K562 (cell line): Measurements from ENCODE around the gene STUB1. TPM values are rescaled to one million over a fixed set of nuclear protein-coding genes. Genes with fewer than 3 reads are reported as not detected.

Experiments used
- C11orf30 ChIP-seq: fragments of 450-650 bp; IDR thresholded peaks from 2 replicates; pipeline ENCODE4 v1.6.1; 2016; ENCODE audit warnings: low read depth, mild to moderate bottlenecking
- CBX5 ChIP-seq: IDR thresholded peaks from 2 replicates; pipeline ENCODE4 v1.6.1; 2014; ENCODE audit warnings: low read depth, borderline replicate concordance
- E4F1 ChIP-seq: fragments of 250-450 bp; sonication (Bioruptor Pico); IDR thresholded peaks from 2 replicates; pipeline ENCODE4 v1.5.0; 2021; ENCODE audit warnings: mild to moderate bottlenecking, borderline replicate concordance
- HMGXB4 ChIP-seq: sonication (generic); formaldehyde crosslinking; IDR thresholded peaks from 2 replicates; pipeline ENCODE4 v1.8.1; 2023; ENCODE audit warnings: mild to moderate bottlenecking, missing genetic modification reagents
- JUND ChIP-seq, 2 experiments: IDR thresholded peaks; 2 replicates in 1 of 2; 3 replicates in 1 of 2; pipeline ENCODE4 v1.6.1; 2011; ENCODE audit warnings: borderline replicate concordance in 2 of 2, low read depth in 2 of 2, low read length in 2 of 2, improper control_type of control experiment in 1 of 2, missing biosample characterization in 1 of 2, missing genetic modification characterization in 1 of 2, missing genetic modification reagents in 1 of 2
- NCOA6 ChIP-seq: fragments of 450-650 bp; IDR thresholded peaks from 2 replicates; pipeline ENCODE4 v1.6.1; 2017; ENCODE audit warnings: mild to moderate bottlenecking
- NCOR1 ChIP-seq: fragments of 450-650 bp; IDR thresholded peaks from 2 replicates; pipeline ENCODE4 v1.6.1; 2016; ENCODE audit warnings: mild to moderate bottlenecking, moderate library complexity
- NFXL1 ChIP-seq: fragments of 450-650 bp; formaldehyde crosslinking; IDR thresholded peaks from 2 replicates; pipeline ENCODE4 v1.4.0; 2021; ENCODE audit warnings: mild to moderate bottlenecking
- PRDM10 ChIP-seq: fragments of 450-650 bp; IDR thresholded peaks from 2 replicates; pipeline ENCODE4 v1.6.1; 2018; ENCODE audit not compliant: partially characterized antibody
- SRSF9 ChIP-seq: fragments of 200-400 bp; formaldehyde crosslinking; IDR thresholded peaks from 2 replicates; pipeline ENCODE4 v1.6.1; 2017; ENCODE audit warnings: low read depth, low read length, borderline replicate concordance
- TAF1 ChIP-seq: IDR thresholded peaks from 2 replicates; pipeline ENCODE4 v1.6.1; 2011; ENCODE audit warnings: mild to moderate bottlenecking, low read length, moderate library complexity; ENCODE audit not compliant: insufficient read depth, control insufficient read depth, severe bottlenecking; ENCODE audit errors: extremely low read depth
- TARDBP ChIP-seq: fragments of 450-650 bp; IDR thresholded peaks from 2 replicates; pipeline ENCODE4 v1.6.1; 2016
- TCF3 ChIP-seq: sonication (generic); formaldehyde crosslinking; IDR thresholded peaks from 2 replicates; pipeline ENCODE4 v1.4.0; 2020; ENCODE audit warnings: mild to moderate bottlenecking, missing genetic modification reagents
- ZNF24 ChIP-seq: fragments of 450-650 bp; IDR thresholded peaks from 2 replicates; pipeline ENCODE4 v1.6.1; 2016
- ZNF76 ChIP-seq: fragments of 250-450 bp; sonication (Bioruptor Pico); IDR thresholded peaks from 2 replicates; pipeline ENCODE4 v1.4.0; 2020; ENCODE audit warnings: mild to moderate bottlenecking, moderate library complexity, borderline replicate concordance
- ZZZ3 ChIP-seq: fragments of 450-650 bp; IDR thresholded peaks from 2 replicates; pipeline ENCODE4 v1.6.1; 2016; ENCODE audit warnings: antibody characterized with exemption, mild to moderate bottlenecking, moderate library complexity
- polyA plus RNA-seq, 8 experiments: library from polyadenylated mRNA; depleted of rRNA in 4 of 8; stranded (reverse) in 5 of 8; unstranded in 3 of 8; fragments of >200 nt; fragmentation: Nextera tagmentation in 2 of 8; fragmentation: Illumina TruSeq in 1 of 8; extraction: Ambion mirVana in 2 of 8; extraction: Trizol in 1 of 8; gene quantifications; 2 replicates each; pipeline versions ENCODE4 v1.2.1 to v1.2.3, GENCODE V29; 2011 to 2014; ENCODE audit warnings: inconsistent platforms in 1 of 8, missing spikeins in 1 of 8
- total RNA-seq, 7 experiments: library from RNA; depleted of rRNA in 6 of 7; stranded (reverse); fragments of >200 nt in 6 of 7; fragmentation: Illumina TruSeq in 2 of 7; extraction: Trizol in 2 of 7; gene quantifications; 2 replicates each; pipeline versions ENCODE4 v1.2.1 to v1.2.3, GENCODE V29; 2011 to 2021; ENCODE audit warnings: low replicate concordance in 1 of 7
- TF ChIP-seq, protein P1 (sequence below), 2 experiments: fragments of 450-650 bp; conservative IDR thresholded peaks; 2 replicates each; pipeline ENCODE4 v1.6.1; 2017; ENCODE audit warnings: mild to moderate bottlenecking in 2 of 2, moderate library complexity in 2 of 2

The STUB1 gene
- total and polyA plus RNA-seq, 9 of the 15 experiments (the other 6 are each of a cell fraction or from before 2014, with no cell fraction given) = 10.6 to 251 (median 152) TPM

DNA sequence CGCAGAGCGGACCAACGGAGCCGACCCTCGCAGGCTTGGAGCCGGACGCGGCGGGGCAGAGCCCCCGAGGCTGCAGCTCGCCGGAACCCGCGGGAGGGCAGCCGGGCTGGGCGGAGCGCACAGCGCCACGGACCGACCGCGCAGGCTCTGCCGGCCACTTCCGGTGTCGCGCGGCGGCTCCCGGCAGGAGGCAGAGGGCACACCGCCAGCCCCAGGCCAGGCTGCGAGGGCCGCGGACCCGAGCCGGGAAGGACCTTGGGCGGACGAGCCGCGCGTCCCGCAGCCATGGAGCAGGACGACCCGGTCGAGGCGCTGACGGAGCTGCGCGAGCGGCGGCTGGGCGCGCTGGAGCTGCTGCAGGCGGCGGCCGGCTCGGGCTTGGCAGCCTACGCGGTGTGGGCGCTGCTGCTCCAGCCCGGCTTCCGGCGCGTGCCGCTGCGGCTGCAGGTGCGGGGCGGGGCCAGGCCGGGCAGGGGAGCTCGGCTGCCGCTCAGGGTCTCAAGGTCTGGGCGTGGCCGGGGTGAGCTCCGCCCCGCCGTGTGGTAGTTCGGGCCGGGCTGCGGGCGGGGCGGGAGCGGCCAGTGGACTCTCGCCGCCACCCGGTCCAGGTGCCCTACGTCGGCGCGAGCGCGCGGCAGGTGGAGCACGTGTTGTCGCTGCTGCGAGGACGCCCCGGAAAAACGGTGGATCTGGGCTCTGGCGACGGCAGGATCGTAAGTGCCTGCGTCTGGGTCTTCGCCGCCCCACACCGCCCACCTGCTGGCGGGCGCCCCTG is 41.0 kb downstream of the STUB1 start, which contains the start of gene ANTKMT (continued):
- TF ChIP-seq NFXL1 (CRISPR knock-in tag) (no peak), SRSF9 (no peak), ZZZ3 (no peak), PRDM10 (no peak), ZNF24 (0 out of 2 replicates have a peak, but pooled peaks have one; percentile 40), CBX5 (no peak), JUND (IDR thresholded peaks at IDR 0.05; ENCODE audit: borderline replicate concordance, low read depth, low read length) (peak; percentile 4; the same call in 1 of the 2 replicates), JUND (tag; IDR thresholded peaks at IDR 0.05; ENCODE audit: borderline replicate concordance, low read depth, low read length) (no peak; the same call in 2 of the 3 replicates), E4F1 (CRISPR knock-in tag) (peak; percentile 87), ZNF76 (CRISPR knock-in tag) (peak; percentile 57; the same call in 1 of the 2 replicates), HMGXB4 (peak; percentile 15; the same call in 1 of the 2 replicates), TARDBP (no peak; the same call in 1 of the 2 replicates), C11orf30 (peak; percentile 89; the same call in 1 of the 2 replicates), NCOA6 (no peak), NCOR1 (no peak), TCF3 (CRISPR knock-in tag) (no peak; the same call in 1 of the 2 replicates), TAF1 (peak; percentile 82)
- TF ChIP-seq, protein P1, sequence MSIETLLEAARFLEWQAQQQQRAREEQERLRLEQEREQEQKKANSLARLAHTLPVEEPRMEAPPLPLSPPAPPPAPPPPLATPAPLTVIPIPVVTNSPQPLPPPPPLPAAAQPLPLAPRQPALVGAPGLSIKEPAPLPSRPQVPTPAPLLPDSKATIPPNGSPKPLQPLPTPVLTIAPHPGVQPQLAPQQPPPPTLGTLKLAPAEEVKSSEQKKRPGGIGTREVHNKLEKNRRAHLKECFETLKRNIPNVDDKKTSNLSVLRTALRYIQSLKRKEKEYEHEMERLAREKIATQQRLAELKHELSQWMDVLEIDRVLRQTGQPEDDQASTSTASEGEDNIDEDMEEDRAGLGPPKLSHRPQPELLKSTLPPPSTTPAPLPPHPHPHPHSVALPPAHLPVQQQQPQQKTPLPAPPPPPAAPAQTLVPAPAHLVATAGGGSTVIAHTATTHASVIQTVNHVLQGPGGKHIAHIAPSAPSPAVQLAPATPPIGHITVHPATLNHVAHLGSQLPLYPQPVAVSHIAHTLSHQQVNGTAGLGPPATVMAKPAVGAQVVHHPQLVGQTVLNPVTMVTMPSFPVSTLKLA (conservative IDR thresholded peaks at IDR 0.05) = peak in 1 of 2 experiments; percentile 33; a peak in 3 of 4 replicates
